OCI-LY3 (cell line): Measurements from ENCODE around the gene GPR39.

Experiments
- CTCF ChIP-seq: fragments of 200-600, 300-600 bp; sonication (generic); IDR thresholded peaks from 2 replicates; pipeline ENCODE4 v1.5.1; 2014; ENCODE audit warnings: antibody characterized with exemption, low read length, low read depth
- EZH2phosphoT487 ChIP-seq: fragments of 200-600 bp; shearing (Covaris generic); IDR thresholded peaks from 2 replicates; pipeline ENCODE4 v1.6.1; 2018; ENCODE audit warnings: antibody characterized with exemption, mixed run types, low read depth

- TF ChIP-seq CTCF (no peak), EZH2phosphoT487 (no peak)
Observed at GRCh38 chr2:132652474-132652873, 235.9 kb downstream of the GPR39 start.
